A549 treated with DMSO at 1 μM for 4 hours (cell line): ENCODE measurements around the gene TMEM134. TPM values are rescaled to one million over a fixed set of nuclear protein-coding genes. Genes with fewer than 3 reads are reported as not detected.

ENCODE experiments used
- total RNA-seq: library from RNA; stranded (reverse); fragments of 200-300 nt; extraction: Qiagen RNA extraction; gene quantifications from 5 replicates; pipeline ENCODE4 v1.2.3, GENCODE V29; 2022; ENCODE audit warnings: low read depth

TMEM134 gene
- total RNA-seq: 49.3 to 60.6 TPM (median 56.9 TPM) in 5 replicates

DNA sequence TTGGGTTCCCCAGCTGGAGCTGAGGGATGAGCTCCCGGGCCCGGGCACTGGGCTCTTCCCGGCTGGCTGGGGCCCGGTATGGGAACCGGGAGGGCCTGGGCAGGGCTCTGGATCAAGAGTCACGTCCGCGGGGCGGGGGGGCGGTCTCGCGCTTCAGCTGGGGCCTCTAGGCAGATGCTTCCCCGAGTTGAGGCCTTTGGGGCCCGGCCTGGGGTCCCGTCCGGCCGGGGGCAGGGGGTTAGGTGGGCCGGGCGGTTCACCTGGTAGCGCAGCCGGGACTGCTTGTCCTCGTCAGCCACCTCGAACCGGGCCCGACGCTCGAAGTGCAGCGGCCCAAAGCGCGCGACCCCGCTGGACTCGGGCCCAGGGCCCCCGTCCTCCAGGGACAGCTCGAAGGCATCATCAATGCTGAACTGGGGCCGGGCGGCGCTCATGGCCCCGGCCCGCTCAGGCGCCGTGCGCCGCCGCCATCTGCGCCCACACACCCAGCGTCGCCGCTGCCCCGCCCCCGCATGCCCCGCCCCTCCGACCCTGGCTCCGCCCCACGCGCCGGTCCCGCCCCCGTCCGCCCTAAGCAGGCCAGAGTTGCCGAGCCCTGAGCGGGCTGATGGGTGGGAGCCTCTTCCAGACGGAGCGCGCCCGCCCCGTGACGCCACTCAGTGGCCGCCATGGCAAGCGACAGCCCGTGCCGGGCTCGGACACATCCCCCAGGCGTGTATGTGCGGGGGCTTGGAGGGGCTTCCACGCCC lies at the start of gene TMEM134:
Gene TMEM134 (minus strand): TSS at position 493 of the 749 bp plus-strand sequence. CDS start 59 bp downstream, at position 434.

GRCh38 chr11:67507864-67508485 lies 38.9 kb upstream of the TMEM134 start, which contains the start of gene CDK2AP2:
TSS of gene CDK2AP2 (minus strand) at chr11:67508162. CDS start at chr11:67508082, 80 bp downstream.

GRCh38 chr11:67504950-67505581 lies 36.0 kb upstream of the TMEM134 start, which contains the start of gene PITPNM1:
TSS of gene PITPNM1 (minus strand) at chr11:67505363. CDS start at chr11:67504180, 1,183 bp downstream.

GRCh38 chr11:67482827-67483798 lies 14.1 kb upstream of the TMEM134 start, which contains the start of gene AIP:
TSS of gene AIP (plus strand) at chr11:67483026. CDS start at chr11:67483159, 133 bp downstream.

GRCh38 chr11:67455054-67455453 lies 14.0 kb downstream of the TMEM134 start, which contains the start of gene CABP4:
TSS of gene CABP4 (plus strand) at chr11:67455354. CDS start at chr11:67455424, 70 bp downstream.

GRCh38 chr11:67452141-67452952 lies 16.7 kb downstream of the TMEM134 start, which contains the start of gene GPR152:
TSS of gene GPR152 (minus strand) at chr11:67452729. CDS start at chr11:67452724, 5 bp downstream.

DNA sequence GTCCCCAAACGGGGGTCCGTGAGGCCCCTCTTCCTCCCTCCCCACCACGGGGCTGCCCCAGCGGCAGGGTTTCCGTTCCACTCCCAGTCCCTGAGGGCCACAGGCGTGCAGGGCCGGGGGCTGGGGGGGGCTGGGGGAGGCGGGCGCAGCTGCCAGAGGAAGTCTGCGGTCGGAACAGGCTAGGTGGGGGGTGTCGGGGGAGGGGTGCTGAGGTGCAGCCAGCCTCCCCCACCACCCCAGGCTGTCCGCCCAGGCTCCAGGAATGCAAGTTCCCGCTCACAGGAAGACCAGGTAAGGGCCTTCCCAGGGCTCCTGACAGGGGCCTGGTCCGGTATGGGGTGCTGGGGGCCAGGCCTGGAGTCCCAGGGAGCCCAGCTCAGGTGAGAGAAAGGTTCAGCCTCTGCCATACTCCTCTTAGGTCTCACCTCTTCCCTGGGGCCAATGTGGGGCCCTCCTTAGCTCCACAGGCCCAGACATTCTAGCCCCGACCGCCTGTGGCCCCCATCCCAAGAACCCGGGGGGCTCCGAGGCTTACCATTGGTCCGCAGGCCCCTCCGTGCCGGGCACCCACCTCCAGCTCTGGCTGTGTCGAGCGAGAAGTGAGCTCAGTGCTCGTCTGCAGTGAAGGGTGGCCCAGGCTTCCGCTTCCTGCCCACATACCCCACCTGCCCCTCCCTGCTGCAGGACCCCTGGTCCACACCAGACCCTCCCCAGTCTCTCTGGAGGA lies 31.8 kb downstream of the TMEM134 start, which contains the start of gene PTPRCAP:
Gene PTPRCAP (minus strand): TSS at position 601 of the 727 bp plus-strand sequence. CDS start 63 bp downstream, at position 538.

DNA sequence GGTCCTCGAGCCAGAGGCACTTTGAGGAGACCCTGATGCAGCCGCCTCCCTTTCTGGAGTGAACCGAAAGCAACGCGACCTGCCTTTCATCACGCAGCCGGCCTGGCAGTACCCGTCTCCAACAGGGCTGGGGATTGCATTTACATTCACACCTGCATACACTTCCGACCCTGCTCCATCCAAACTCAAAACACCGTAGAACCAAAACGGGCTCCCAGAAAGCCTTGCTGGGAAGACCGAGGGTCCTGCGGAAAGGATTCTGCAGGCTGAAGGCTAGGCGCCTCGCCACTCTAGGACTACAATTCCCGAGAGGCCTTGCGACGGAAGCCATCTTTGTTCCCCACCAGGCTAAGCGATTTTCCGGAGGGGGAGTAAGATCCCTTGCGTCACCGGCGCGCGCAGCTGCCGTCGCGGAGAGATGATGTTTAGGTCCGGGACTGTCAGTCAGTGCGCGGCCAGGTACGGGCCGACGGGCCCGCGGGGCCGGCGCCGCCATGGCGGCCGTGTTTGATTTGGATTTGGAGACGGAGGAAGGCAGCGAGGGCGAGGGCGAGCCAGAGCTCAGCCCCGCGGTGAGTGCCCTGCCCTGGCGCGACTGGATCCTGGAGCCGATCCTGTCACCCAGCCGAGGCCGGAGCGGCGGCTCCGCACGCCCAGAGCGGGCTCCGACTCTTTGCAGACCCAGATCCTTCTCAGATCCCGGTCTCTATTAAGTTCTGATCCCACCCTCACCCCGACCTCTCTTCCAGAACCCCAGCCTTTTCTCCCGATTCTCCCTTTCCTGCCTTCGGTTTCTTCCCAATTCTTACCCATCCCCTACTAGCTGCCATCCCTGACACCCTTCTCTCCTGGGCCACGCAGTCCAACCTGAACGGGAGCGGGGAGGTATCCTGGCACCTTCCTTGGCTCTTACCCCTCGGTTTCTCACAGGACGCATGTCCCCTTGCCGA lies 40.7 kb downstream of the TMEM134 start, which contains the start of gene RPS6KB2:
Gene RPS6KB2 (plus strand): TSS at position 443 of the 950 bp plus-strand sequence. CDS start 52 bp downstream, at position 495.

GRCh38 chr11:67415501-67416304 lies 53.3 kb downstream of the TMEM134 start, which contains the start of gene CARNS1:
TSS of gene CARNS1 (plus strand) at chr11:67415678. CDS start at chr11:67416200, 522 bp downstream.

Other genes with a start within 250 kb of the TMEM134 start
- gene GRK2, start 202.8 kb downstream of the TMEM134 start, total RNA-seq: 30.0 to 41.0 TPM (median 37.7 TPM) in 5 replicates
- 21.2 to 28.1 TPM (median 25.4 TPM) in 5 replicates for gene ANKRD13D, start 179.9 kb downstream of the TMEM134 start, total RNA-seq
- 18.0 to 27.2 TPM (median 24.5 TPM) in 5 replicates for gene SSH3, start 165.7 kb downstream of the TMEM134 start, total RNA-seq
- gene POLD4, start 115.7 kb downstream of the TMEM134 start, total RNA-seq: 209 to 247 TPM (median 230 TPM) in 5 replicates
- gene CLCF1, start 95.7 kb downstream of the TMEM134 start, total RNA-seq: 42.5 to 51.9 TPM (median 46.1 TPM) in 5 replicates
- 23.8 to 40.0 TPM (median 33.5 TPM) in 5 replicates for gene RAD9A, start 77.3 kb downstream of the TMEM134 start, total RNA-seq
- 265 to 309 TPM (median 294 TPM) in 5 replicates for gene PPP1CA, start 67.4 kb downstream of the TMEM134 start, total RNA-seq
- gene TBC1D10C, start 65.2 kb downstream of the TMEM134 start, total RNA-seq: 0.07 to 0.12 TPM (median 0.07 TPM) in 3 of 5 replicates, not detected in the others
- gene CARNS1, start 53.6 kb downstream of the TMEM134 start, total RNA-seq: 0.14 to 0.53 TPM (median 0.18 TPM) in 5 replicates
- 44.4 to 52.3 TPM (median 44.9 TPM) in 5 replicates for gene RPS6KB2, start 40.8 kb downstream of the TMEM134 start, total RNA-seq
- 0.22 to 0.36 TPM (median 0.30 TPM) in 5 replicates for gene PTPRCAP, start 31.6 kb downstream of the TMEM134 start, total RNA-seq
- gene CORO1B, start 25.8 kb downstream of the TMEM134 start, total RNA-seq: 53.5 to 63.8 TPM (median 58.1 TPM) in 5 replicates
- gene GPR152, start 16.5 kb downstream of the TMEM134 start, total RNA-seq: 0.06 TPM in 1 of 5 replicates, not detected in the others
- not detected in 5 replicates for gene CABP4, start 13.9 kb downstream of the TMEM134 start, total RNA-seq
- 45.8 to 54.0 TPM (median 47.4 TPM) in 5 replicates for gene AIP, start 13.8 kb upstream of the TMEM134 start, total RNA-seq
- gene PITPNM1, start 36.1 kb upstream of the TMEM134 start, total RNA-seq: 45.3 to 66.7 TPM (median 53.3 TPM) in 5 replicates
- gene CDK2AP2, start 38.9 kb upstream of the TMEM134 start, total RNA-seq: 67.0 to 103 TPM (median 89.2 TPM) in 5 replicates
- gene CABP2, start 54.2 kb upstream of the TMEM134 start, total RNA-seq: not detected in 5 replicates
- 1,469 to 1,648 TPM (median 1,554 TPM) in 5 replicates for gene GSTP1, start 114.6 kb upstream of the TMEM134 start, total RNA-seq
- gene NDUFV1, start 137.7 kb upstream of the TMEM134 start, total RNA-seq: 133 to 157 TPM (median 149 TPM) in 5 replicates
- gene NUDT8, start 160.7 kb upstream of the TMEM134 start, total RNA-seq: 8.7 to 14.8 TPM (median 11.6 TPM) in 5 replicates
- gene TBX10, start 170.5 kb upstream of the TMEM134 start, total RNA-seq: not detected in 5 replicates
- gene ACY3, start 181.5 kb upstream of the TMEM134 start, total RNA-seq: 0.95 to 1.4 TPM (median 1.3 TPM) in 5 replicates
- gene ALDH3B2, start 205.4 kb upstream of the TMEM134 start, total RNA-seq: not detected in 5 replicates